Neural cell (in vitro differentiated cells): ENCODE results near the gene CROCC. TPM values are rescaled to one million over a fixed set of nuclear protein-coding genes. Genes with fewer than 3 reads are reported as not detected.

Experiments
- H2AFZ ChIP-seq: fragments of 200-600, 300-800 bp; sonication (generic), shearing (Covaris generic); 2 replicates; pipeline ENCODE4 v1.6.0; 2014; ENCODE audit warnings: low read depth, mild to moderate bottlenecking, antibody characterized with exemption, low read length, moderate library complexity
- H3F3A ChIP-seq: fragments of 200-600 bp; shearing (Covaris generic); 2 replicates; pipeline ENCODE4 v1.6.1; 2016; ENCODE audit warnings: mild to moderate bottlenecking, moderate library complexity, mixed read lengths, antibody characterized with exemption, low read length; ENCODE audit not compliant: insufficient read depth, poor library complexity, severe bottlenecking
- H3K27ac ChIP-seq: fragments of 200-600, 300-800 bp; sonication (generic), shearing (Covaris generic); 2 replicates; pipeline ENCODE4 v1.5.1; 2014; ENCODE audit warnings: mild to moderate bottlenecking, low read length, moderate library complexity
- H3K27me3 ChIP-seq: fragments of 300-800, 200-600 bp; sonication (generic), shearing (Covaris generic); 2 replicates; pipeline ENCODE4 v1.6.0; 2014; ENCODE audit warnings: mild to moderate bottlenecking, low read depth, low read length, moderate library complexity; ENCODE audit not compliant: insufficient read depth
- H3K36me3 ChIP-seq: fragments of 300-800, 200-600 bp; sonication (generic), shearing (Covaris generic); 2 replicates; pipeline ENCODE4 v1.5.1; 2014; ENCODE audit warnings: mild to moderate bottlenecking, antibody characterized with exemption, low read length, moderate library complexity; ENCODE audit not compliant: insufficient read depth
- H3K4me2 ChIP-seq: fragments of 300-800, 200-600 bp; sonication (generic), shearing (Covaris generic); 2 replicates; pipeline ENCODE4 v1.6.0; 2014; ENCODE audit warnings: mild to moderate bottlenecking, low read length
- H3K4me3 ChIP-seq: fragments of 300-800, 200-600 bp; sonication (generic), shearing (Covaris generic); 2 replicates; pipeline ENCODE4 v1.5.1; 2014; ENCODE audit warnings: mild to moderate bottlenecking, low read length, moderate library complexity
- H3K79me2 ChIP-seq: fragments of 200-600 bp; shearing (Covaris generic); replicated peaks from 2 replicates; pipeline ENCODE4 v1.6.0; 2014; ENCODE audit warnings: mild to moderate bottlenecking, low read length, moderate library complexity; ENCODE audit not compliant: insufficient read depth
- H3K9ac ChIP-seq: fragments of 300-800, 200-600 bp; sonication (generic), shearing (Covaris generic); 2 replicates; pipeline ENCODE4 v1.6.1; 2016; ENCODE audit warnings: mild to moderate bottlenecking, low read length, mixed read lengths
- H3K9me2 ChIP-seq: fragments of 200-600 bp; shearing (Covaris generic); 2 replicates; pipeline ENCODE4 v1.6.1; 2016; ENCODE audit warnings: mild to moderate bottlenecking, low read length, mixed read lengths; ENCODE audit not compliant: insufficient read depth
- H3K9me3 ChIP-seq: fragments of 200-600, 300-800 bp; sonication (generic), shearing (Covaris generic); 2 replicates; pipeline ENCODE4 v1.6.1; 2016; ENCODE audit warnings: mild to moderate bottlenecking, mixed run types, low read length, moderate library complexity, mixed read lengths
- H4K20me1 ChIP-seq: fragments of 200-600 bp; shearing (Covaris generic); 2 replicates; pipeline ENCODE4 v1.6.1; 2016; ENCODE audit warnings: mild to moderate bottlenecking, mixed run types; ENCODE audit not compliant: insufficient read depth
- CTCF ChIP-seq: fragments of 450-650 bp; IDR thresholded peaks from 2 replicates; pipeline ENCODE4 v1.5.1; 2014; ENCODE audit warnings: antibody characterized with exemption, mild to moderate bottlenecking, moderate library complexity; ENCODE audit not compliant: poor library complexity, severe bottlenecking
- EP300 ChIP-seq: fragments of 450-650 bp; conservative IDR thresholded peaks from 2 replicates; pipeline ENCODE4 v1.6.1; 2014; ENCODE audit warnings: antibody characterized with exemption, mild to moderate bottlenecking, moderate library complexity; ENCODE audit not compliant: poor library complexity, severe bottlenecking
- EZH2 ChIP-seq: fragments of 200-600, 300-800 bp; shearing (Covaris generic), sonication (generic); IDR thresholded peaks from 2 replicates; pipeline ENCODE4 v1.6.1; 2014; ENCODE audit warnings: antibody characterized with exemption, low read length, borderline replicate concordance, mild to moderate bottlenecking; ENCODE audit not compliant: insufficient read depth, poor library complexity, severe bottlenecking
- MXI1 ChIP-seq: fragments of 450-650 bp; conservative IDR thresholded peaks from 2 replicates; pipeline ENCODE4 v1.6.1; 2014; ENCODE audit warnings: antibody characterized with exemption, mild to moderate bottlenecking; ENCODE audit not compliant: poor library complexity, severe bottlenecking
- POLR2AphosphoS5 ChIP-seq: IDR thresholded peaks from 2 replicates; pipeline ENCODE4 v1.6.1; 2012
- RAD21 ChIP-seq: fragments of 450-650 bp; conservative IDR thresholded peaks from 2 replicates; pipeline ENCODE4 v1.6.1; 2014; ENCODE audit warnings: antibody characterized with exemption, mild to moderate bottlenecking, moderate library complexity
- SMC3 ChIP-seq: fragments of 450-650 bp; conservative IDR thresholded peaks from 2 replicates; pipeline ENCODE4 v1.6.1; 2014; ENCODE audit warnings: antibody characterized with exemption, mild to moderate bottlenecking, moderate library complexity; ENCODE audit not compliant: poor library complexity
- TAF1 ChIP-seq: IDR thresholded peaks from 2 replicates; pipeline ENCODE4 v1.6.1; 2012; ENCODE audit warnings: low read depth
- polyA plus RNA-seq: library from polyadenylated mRNA; depleted of rRNA; stranded (reverse); fragments of >200 nt; gene quantifications from 2 replicates; pipeline ENCODE4 v1.2.3, GENCODE V29; 2014
- TF ChIP-seq, protein P1 (sequence below): IDR thresholded peaks from 2 replicates; pipeline ENCODE4 v1.6.1; 2012; ENCODE audit warnings: borderline replicate concordance

Gene CROCC
- polyA plus RNA-seq, 1 donor from 2014 or later = 26.3 TPM

- no peaks in the 10 kb centered on the region for H3F3A ChIP-seq
- H2AFZ ChIP-seq = no peak overlapping the region
- H3K79me2 ChIP-seq = peaks cover 4% of the 10 kb centered on the region
- H3K9me3 ChIP-seq = no peaks in the 10 kb centered on the region
- H3K9me2 ChIP-seq = no peaks in the 10 kb centered on the region
- no peak overlapping the region for H3K4me2 ChIP-seq
- no peak overlapping the region for H3K27ac ChIP-seq
- no peaks in the 10 kb centered on the region for H4K20me1 ChIP-seq
- H3K27me3 ChIP-seq = peaks cover 4% of the 10 kb centered on the region
- no peak for TF ChIP-seq EP300
- no peak for TF ChIP-seq RAD21
- TF ChIP-seq POLR2AphosphoS5 = no peak
- TF ChIP-seq CTCF = no peak
- TF ChIP-seq MXI1 = no peak
- no peak for TF ChIP-seq EZH2
- TF ChIP-seq SMC3 = no peak
- TF ChIP-seq, protein P1, sequence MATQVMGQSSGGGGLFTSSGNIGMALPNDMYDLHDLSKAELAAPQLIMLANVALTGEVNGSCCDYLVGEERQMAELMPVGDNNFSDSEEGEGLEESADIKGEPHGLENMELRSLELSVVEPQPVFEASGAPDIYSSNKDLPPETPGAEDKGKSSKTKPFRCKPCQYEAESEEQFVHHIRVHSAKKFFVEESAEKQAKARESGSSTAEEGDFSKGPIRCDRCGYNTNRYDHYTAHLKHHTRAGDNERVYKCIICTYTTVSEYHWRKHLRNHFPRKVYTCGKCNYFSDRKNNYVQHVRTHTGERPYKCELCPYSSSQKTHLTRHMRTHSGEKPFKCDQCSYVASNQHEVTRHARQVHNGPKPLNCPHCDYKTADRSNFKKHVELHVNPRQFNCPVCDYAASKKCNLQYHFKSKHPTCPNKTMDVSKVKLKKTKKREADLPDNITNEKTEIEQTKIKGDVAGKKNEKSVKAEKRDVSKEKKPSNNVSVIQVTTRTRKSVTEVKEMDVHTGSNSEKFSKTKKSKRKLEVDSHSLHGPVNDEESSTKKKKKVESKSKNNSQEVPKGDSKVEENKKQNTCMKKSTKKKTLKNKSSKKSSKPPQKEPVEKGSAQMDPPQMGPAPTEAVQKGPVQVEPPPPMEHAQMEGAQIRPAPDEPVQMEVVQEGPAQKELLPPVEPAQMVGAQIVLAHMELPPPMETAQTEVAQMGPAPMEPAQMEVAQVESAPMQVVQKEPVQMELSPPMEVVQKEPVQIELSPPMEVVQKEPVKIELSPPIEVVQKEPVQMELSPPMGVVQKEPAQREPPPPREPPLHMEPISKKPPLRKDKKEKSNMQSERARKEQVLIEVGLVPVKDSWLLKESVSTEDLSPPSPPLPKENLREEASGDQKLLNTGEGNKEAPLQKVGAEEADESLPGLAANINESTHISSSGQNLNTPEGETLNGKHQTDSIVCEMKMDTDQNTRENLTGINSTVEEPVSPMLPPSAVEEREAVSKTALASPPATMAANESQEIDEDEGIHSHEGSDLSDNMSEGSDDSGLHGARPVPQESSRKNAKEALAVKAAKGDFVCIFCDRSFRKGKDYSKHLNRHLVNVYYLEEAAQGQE = no peak
- no peak for TF ChIP-seq TAF1
- no peak overlapping the region for H3K4me3 ChIP-seq
- H3K9ac ChIP-seq = no peak overlapping the region
- H3K36me3 ChIP-seq = no peaks in the 10 kb centered on the region
Observed at GRCh38 chr1:16976966-16977365, 55.2 kb downstream of the CROCC start.

- Histone ChIP-seq H3K27ac (no peak overlapping the region), H3K4me3 (no peak overlapping the region), H3K9me3 (no peaks in the 10 kb centered on the region), H2AFZ (no peak overlapping the region), H3K9ac (no peak overlapping the region), H4K20me1 (no peaks in the 10 kb centered on the region), H3K4me2 (no peak overlapping the region), H3K27me3 (peaks cover 4% of the 10 kb centered on the region), H3K36me3 (no peaks in the 10 kb centered on the region), H3K79me2 (peaks cover 4% of the 10 kb centered on the region), H3K9me2 (no peaks in the 10 kb centered on the region), H3F3A (no peaks in the 10 kb centered on the region)
- TF ChIP-seq MXI1 (no peak), POLR2AphosphoS5 (no peak), TAF1 (no peak), SMC3 (no peak), RAD21 (no peak)
- TF ChIP-seq, protein P1 = no peak
Observed at GRCh38 chr1:16977377-16977776, 55.6 kb downstream of the CROCC start.
